MM.1S (cell line): ENCODE results near the gene POLD2.

Experiments
- DNase-seq: peaks from one replicate; pipeline ENCODE4 v3.0.0-alpha.2; 2015
- H2AFZ ChIP-seq: fragments of 300-600 bp; sonication (generic); 2 replicates; pipeline ENCODE4 v1.6.0; 2016; ENCODE audit warnings: antibody characterized with exemption, low read length
- H3F3A ChIP-seq: fragments of 300-600 bp; sonication (generic); 2 replicates; pipeline ENCODE4 v1.6.1; 2016; ENCODE audit warnings: mild to moderate bottlenecking, antibody characterized with exemption, low read length, moderate library complexity, mixed read lengths; ENCODE audit not compliant: insufficient read depth
- H3K27ac ChIP-seq: fragments of 300-600 bp; sonication (generic); 2 replicates; pipeline ENCODE4 v1.5.1; 2016; ENCODE audit warnings: mild to moderate bottlenecking, low read length
- H3K27me3 ChIP-seq: fragments of 300-600 bp; sonication (generic); replicated peaks from 2 replicates; pipeline ENCODE4 v1.6.0; 2016; ENCODE audit warnings: low read length; ENCODE audit not compliant: insufficient read depth
- H3K36me3 ChIP-seq: fragments of 300-600 bp; sonication (generic); replicated peaks from 2 replicates; pipeline ENCODE4 v1.6.1; 2016; ENCODE audit warnings: mild to moderate bottlenecking, low read length, mixed read lengths; ENCODE audit not compliant: insufficient read depth
- H3K4me1 ChIP-seq: fragments of 300-600 bp; sonication (generic); 2 replicates; pipeline ENCODE4 v1.6.1; 2016; ENCODE audit warnings: low read length, mixed read lengths
- H3K4me2 ChIP-seq: fragments of 300-600 bp; sonication (generic); 2 replicates; pipeline ENCODE4 v1.6.0; 2016; ENCODE audit warnings: low read depth, low read length
- H3K4me3 ChIP-seq: fragments of 300-600 bp; sonication (generic); 2 replicates; pipeline ENCODE4 v1.5.1; 2016; ENCODE audit warnings: low read length, mixed read lengths
- H3K79me2 ChIP-seq: fragments of 300-600 bp; sonication (generic); 2 replicates; pipeline ENCODE4 v1.6.1; 2016; ENCODE audit warnings: mixed run types, low read length, mixed read lengths
- H3K9ac ChIP-seq: fragments of 300-600 bp; sonication (generic); 2 replicates; pipeline ENCODE4 v1.6.1; 2016; ENCODE audit warnings: low read length, mixed read lengths
- H3K9me2 ChIP-seq: fragments of 300-600 bp; sonication (generic); replicated peaks from 2 replicates; pipeline ENCODE4 v1.6.1; 2016; ENCODE audit warnings: mild to moderate bottlenecking, low read length, mixed read lengths; ENCODE audit not compliant: insufficient read depth
- H3K9me3 ChIP-seq: fragments of 300-600 bp; sonication (generic); replicated peaks from 2 replicates; pipeline ENCODE4 v1.6.1; 2016; ENCODE audit warnings: mild to moderate bottlenecking, low read length, mixed read lengths; ENCODE audit not compliant: insufficient read depth
- H4K20me1 ChIP-seq: fragments of 300-600 bp; sonication (generic); 2 replicates; pipeline ENCODE4 v1.6.1; 2016; ENCODE audit warnings: mild to moderate bottlenecking, low read length, moderate library complexity, mixed read lengths; ENCODE audit not compliant: insufficient read depth
- EZH2 ChIP-seq: fragments of 300-600 bp; sonication (generic); optimal IDR thresholded peaks from 2 replicates; pipeline ENCODE3; 2017; ENCODE audit warnings: low read depth, mild to moderate bottlenecking, antibody characterized with exemption, low read length, mixed read lengths
- EZH2phosphoT487 ChIP-seq: fragments of 300-600 bp; sonication (generic); IDR thresholded peaks from 2 replicates; pipeline ENCODE4 v1.6.1; 2018; ENCODE audit warnings: antibody characterized with exemption, low read length
- TF ChIP-seq, protein P1 (sequence below): fragments of 300-600 bp; sonication (generic); IDR thresholded peaks from 2 replicates; pipeline ENCODE4 v1.5.1; 2016; ENCODE audit warnings: antibody characterized with exemption, low read length, mixed read lengths

The POLD2 gene

DNA sequence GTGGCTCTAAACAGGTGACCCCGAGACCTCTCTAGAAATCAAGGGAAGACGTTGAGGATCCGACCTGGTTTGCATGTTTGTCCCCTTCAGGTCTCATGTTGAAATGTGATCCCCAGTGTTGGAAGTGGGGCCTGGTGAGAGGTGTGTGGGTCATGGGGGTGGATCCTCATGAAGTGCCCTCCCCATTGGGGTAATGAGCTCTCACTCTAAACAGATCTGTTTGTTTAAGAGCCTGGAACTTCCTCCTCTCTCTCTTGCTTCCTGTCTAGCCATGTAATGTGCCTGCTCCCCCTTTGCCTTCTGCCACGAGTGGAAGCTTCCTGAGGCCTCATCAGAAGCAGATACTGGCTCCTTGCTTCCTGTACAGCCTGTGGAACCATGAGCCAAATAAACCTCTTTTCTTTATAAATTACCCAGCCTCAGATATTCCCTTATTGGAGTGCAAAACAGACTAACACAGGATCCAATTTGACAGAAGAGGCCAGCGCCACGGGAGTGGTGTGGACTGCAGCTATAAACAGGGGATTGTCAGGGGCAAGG, 30.2 kb downstream of the POLD2 start:
- peaks cover 24% of the 10 kb centered on the region for H3K4me1 ChIP-seq
- H3K36me3 ChIP-seq, result no peaks in the 10 kb centered on the region
- no peak overlapping the region for H3K9ac ChIP-seq
- no peaks in the 10 kb centered on the region for H4K20me1 ChIP-seq
- peaks cover 11% of the 10 kb centered on the region for H3F3A ChIP-seq
- no peak overlapping the region for H2AFZ ChIP-seq
- H3K4me2 ChIP-seq, result no peak overlapping the region
- no peaks in the 10 kb centered on the region for H3K79me2 ChIP-seq
- H3K27me3 ChIP-seq, result no peaks in the 10 kb centered on the region
- H3K27ac ChIP-seq, result no peak overlapping the region
- H3K9me2 ChIP-seq, result no peaks in the 10 kb centered on the region
- DNase-seq, result no peak
- no peaks in the 10 kb centered on the region for H3K9me3 ChIP-seq
- no peak overlapping the region for H3K4me3 ChIP-seq
- TF ChIP-seq, protein P1, sequence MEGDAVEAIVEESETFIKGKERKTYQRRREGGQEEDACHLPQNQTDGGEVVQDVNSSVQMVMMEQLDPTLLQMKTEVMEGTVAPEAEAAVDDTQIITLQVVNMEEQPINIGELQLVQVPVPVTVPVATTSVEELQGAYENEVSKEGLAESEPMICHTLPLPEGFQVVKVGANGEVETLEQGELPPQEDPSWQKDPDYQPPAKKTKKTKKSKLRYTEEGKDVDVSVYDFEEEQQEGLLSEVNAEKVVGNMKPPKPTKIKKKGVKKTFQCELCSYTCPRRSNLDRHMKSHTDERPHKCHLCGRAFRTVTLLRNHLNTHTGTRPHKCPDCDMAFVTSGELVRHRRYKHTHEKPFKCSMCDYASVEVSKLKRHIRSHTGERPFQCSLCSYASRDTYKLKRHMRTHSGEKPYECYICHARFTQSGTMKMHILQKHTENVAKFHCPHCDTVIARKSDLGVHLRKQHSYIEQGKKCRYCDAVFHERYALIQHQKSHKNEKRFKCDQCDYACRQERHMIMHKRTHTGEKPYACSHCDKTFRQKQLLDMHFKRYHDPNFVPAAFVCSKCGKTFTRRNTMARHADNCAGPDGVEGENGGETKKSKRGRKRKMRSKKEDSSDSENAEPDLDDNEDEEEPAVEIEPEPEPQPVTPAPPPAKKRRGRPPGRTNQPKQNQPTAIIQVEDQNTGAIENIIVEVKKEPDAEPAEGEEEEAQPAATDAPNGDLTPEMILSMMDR, result no peak
- TF ChIP-seq EZH2phosphoT487 (no peak), EZH2 (no peak)

DNA sequence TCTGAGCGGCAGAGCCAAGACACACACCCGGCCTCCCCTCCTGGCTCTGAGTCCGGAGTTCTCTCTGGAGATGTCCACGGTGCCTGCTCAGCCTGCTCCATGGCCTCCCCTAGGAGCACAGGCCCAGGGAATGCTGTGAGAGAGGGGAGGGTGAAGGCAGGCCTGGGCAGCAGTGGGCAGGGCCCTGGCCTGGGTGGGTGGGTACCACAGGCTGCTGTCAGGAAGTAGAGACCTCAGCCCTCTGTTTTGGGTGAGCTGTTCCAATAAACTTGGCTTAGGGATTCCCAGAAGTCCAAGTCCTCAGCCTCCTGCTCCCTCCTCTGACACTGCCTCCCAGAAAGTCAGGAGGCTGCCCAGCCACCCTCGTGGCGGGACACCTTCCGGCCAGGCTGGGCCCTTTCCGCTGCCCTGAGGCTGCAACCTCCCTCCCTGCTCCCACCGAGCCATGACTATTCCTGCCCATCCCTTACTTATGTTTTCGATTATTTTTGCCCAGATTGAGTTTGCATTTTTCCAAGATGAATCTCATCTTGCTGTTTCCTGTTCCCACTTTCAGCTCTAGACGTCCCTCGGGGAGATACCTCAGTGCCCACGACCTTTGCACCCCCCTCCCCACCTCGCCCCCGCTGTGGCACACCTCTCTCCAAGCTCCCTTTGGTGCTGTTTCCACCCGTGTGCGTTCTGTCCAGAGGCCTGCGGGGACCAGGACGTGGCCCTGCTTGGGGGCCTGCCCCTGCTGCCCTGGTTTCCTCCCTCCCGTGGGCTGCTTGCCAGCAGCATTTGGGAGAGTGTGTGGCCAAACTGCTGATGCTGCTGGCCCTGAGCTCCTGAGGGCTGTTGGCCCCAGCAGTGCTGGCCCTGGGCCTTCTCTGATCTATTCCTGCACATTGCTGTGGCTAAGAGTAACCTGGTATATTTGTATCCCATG, 35.2 kb downstream of the POLD2 start:
- no peaks in the 10 kb centered on the region for H3F3A ChIP-seq
- no peak for TF ChIP-seq EZH2
- TF ChIP-seq, protein P1, result no peak
- TF ChIP-seq EZH2phosphoT487, result no peak
- no peaks in the 10 kb centered on the region for H3K36me3 ChIP-seq
- H3K27ac ChIP-seq, result no peak overlapping the region
- DNase-seq, result no peak
- H3K4me3 ChIP-seq, result no peak overlapping the region
- no peaks in the 10 kb centered on the region for H3K4me1 ChIP-seq
- no peaks in the 10 kb centered on the region for H3K9me3 ChIP-seq
- H2AFZ ChIP-seq, result no peak overlapping the region
- no peaks in the 10 kb centered on the region for H3K9me2 ChIP-seq
- H3K27me3 ChIP-seq, result 0 out of 2 replicates have a peak, but pooled peaks cover 2% of the 10 kb centered on the region
- H3K4me2 ChIP-seq, result no peak overlapping the region
- H4K20me1 ChIP-seq, result no peaks in the 10 kb centered on the region
- no peaks in the 10 kb centered on the region for H3K79me2 ChIP-seq
- no peak overlapping the region for H3K9ac ChIP-seq

DNA sequence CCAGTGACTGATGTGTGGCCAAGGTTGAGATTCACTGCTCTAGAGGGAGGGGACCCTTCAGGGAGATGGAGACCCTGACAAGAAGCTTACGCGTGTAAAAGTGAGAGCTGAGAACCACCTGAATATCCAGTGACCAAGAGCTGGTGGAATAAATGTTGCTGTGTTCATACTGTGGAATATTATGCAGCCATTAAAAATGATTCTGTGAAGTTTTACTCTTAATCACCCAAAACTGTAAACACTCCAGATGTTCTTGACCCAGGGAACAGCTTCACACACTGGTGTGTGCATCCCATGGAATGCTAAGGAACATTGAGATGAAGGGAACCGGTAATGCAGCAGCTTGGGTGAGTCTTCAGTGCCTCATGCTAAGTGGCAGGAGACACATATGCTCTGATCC, 36.7 kb downstream of the POLD2 start:
- Histone ChIP-seq H4K20me1 (no peaks in the 10 kb centered on the region), H3K9me2 (no peaks in the 10 kb centered on the region), H3K36me3 (no peaks in the 10 kb centered on the region), H3K9ac (no peak overlapping the region), H3K4me2 (no peak overlapping the region), H3K9me3 (no peaks in the 10 kb centered on the region), H3K4me1 (no peaks in the 10 kb centered on the region), H3K27ac (no peak overlapping the region), H3K79me2 (no peaks in the 10 kb centered on the region), H3K27me3 (0 out of 2 replicates have a peak, but pooled peaks cover 4% of the 10 kb centered on the region), H2AFZ (no peak overlapping the region), H3K4me3 (no peak overlapping the region), H3F3A (peaks cover 5% of the 10 kb centered on the region)
- TF ChIP-seq, protein P1, result no peak
- no peak for TF ChIP-seq EZH2phosphoT487
- TF ChIP-seq EZH2, result no peak
- no peak for DNase-seq
